GM13976 (cell line): Measurements from ENCODE around the gene KIFC1.

ENCODE experiments used
- DNase-seq: peaks from one replicate; pipeline ENCODE4 v3.0.0; 2012; ENCODE audit warnings: low spot score
- CTCF ChIP-seq: IDR thresholded peaks from 2 replicates; pipeline ENCODE4 v1.5.1; 2012; ENCODE audit warnings: borderline replicate concordance, mild to moderate bottlenecking; ENCODE audit not compliant: insufficient read depth; ENCODE audit errors: extremely low read depth, missing control alignments, control extremely low read depth
- in situ Hi-C: fragments of 300-500 bp; cut with MboI; formaldehyde crosslinking; loops from one replicate; pipeline ENCODE4 v1.12.0; 2022; ENCODE audit warnings: low sequenced_read_pairs, mixed read lengths, inconsistent platforms; ENCODE audit not compliant: unreplicated experiment

The KIFC1 gene

GRCh38 chr6:33383427-33384185, 8.0 kb upstream of the KIFC1 start:
- TF ChIP-seq CTCF, result no peak
- in situ Hi-C loops, result no loop called here
- DNase-seq, result no peak

- DNase-seq, result no peak
- TF ChIP-seq CTCF, result no peak
- in situ Hi-C loops, result no loop called here
Measured at GRCh38 chr6:33384581-33385020, 7.0 kb upstream of the KIFC1 start.

- no peak for DNase-seq
Measured at GRCh38 chr6:33390173-33390572, 1.4 kb upstream of the KIFC1 start.

GRCh38 chr6:33390767-33391277, 801 bp upstream of the KIFC1 start:
- in situ Hi-C loops, result no loop called here
- no peak for DNase-seq
- no peak for TF ChIP-seq CTCF

More at GRCh38 chr6:33390173-33390572, 1.4 kb upstream of the KIFC1 start:
- in situ Hi-C loops, result no loop called here
- no peak for TF ChIP-seq CTCF

- no peak for TF ChIP-seq CTCF
- in situ Hi-C loops, result no loop called here
- peak; percentile 62 for DNase-seq
Measured at GRCh38 chr6:33391922-33392594, 435 bp downstream of the KIFC1 start.

- no peak for TF ChIP-seq CTCF
- in situ Hi-C loops, result no loop called here
- no peak for DNase-seq
Measured at GRCh38 chr6:33392595-33392948, 949 bp downstream of the KIFC1 start.
